Measurements from ENCODE around the gene DCP1A. TPM values are rescaled to one million over a fixed set of nuclear protein-coding genes. Genes with fewer than 3 reads are reported as not detected.

The DCP1A gene
- total and polyA plus RNA-seq, 2 of the 13 experiments (the other 11 are each of a cell fraction or from before 2014, with no cell fraction given) = 14.2 to 41.2 TPM

GRCh38 chr3:53347261-53348064 is at the start of gene DCP1A (continued):
- TF ChIP-seq, protein P1, sequence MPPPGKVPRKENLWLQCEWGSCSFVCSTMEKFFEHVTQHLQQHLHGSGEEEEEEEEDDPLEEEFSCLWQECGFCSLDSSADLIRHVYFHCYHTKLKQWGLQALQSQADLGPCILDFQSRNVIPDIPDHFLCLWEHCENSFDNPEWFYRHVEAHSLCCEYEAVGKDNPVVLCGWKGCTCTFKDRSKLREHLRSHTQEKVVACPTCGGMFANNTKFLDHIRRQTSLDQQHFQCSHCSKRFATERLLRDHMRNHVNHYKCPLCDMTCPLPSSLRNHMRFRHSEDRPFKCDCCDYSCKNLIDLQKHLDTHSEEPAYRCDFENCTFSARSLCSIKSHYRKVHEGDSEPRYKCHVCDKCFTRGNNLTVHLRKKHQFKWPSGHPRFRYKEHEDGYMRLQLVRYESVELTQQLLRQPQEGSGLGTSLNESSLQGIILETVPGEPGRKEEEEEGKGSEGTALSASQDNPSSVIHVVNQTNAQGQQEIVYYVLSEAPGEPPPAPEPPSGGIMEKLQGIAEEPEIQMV (CRISPR knock-in tag; IDR thresholded peaks at IDR 0.05; ENCODE audit: low read depth) = peak; percentile 94
- no peak for TF ChIP-seq ZNF326 (CRISPR knock-in tag; IDR thresholded peaks at IDR 0.05; ENCODE audit: borderline replicate concordance)
- TF ChIP-seq CENPX (CRISPR knock-in tag; IDR thresholded peaks at IDR 0.05) = no peak
- TF ChIP-seq SIN3B (IDR thresholded peaks at IDR 0.05; ENCODE audit: low read length) = peak; percentile 93
- peak; percentile 67 for TF ChIP-seq RFX5 (IDR thresholded peaks at IDR 0.05; ENCODE audit: low read depth, low read length)
- TF ChIP-seq KLF16 (CRISPR knock-in tag; IDR thresholded peaks at IDR 0.05) = peak; percentile 16 to 98; a peak in 2 of 4 replicates
- peak; percentile 97 for TF ChIP-seq MAF1 (CRISPR knock-in tag; IDR thresholded peaks at IDR 0.05; ENCODE audit: borderline replicate concordance)
- no peak for TF ChIP-seq ZEB1 (IDR thresholded peaks at IDR 0.05; ENCODE audit: insufficient replicate concordance, low read depth)
- peak; percentile 80; the same call in 1 of the 2 replicates for TF ChIP-seq ZNF121 (CRISPR knock-in tag; IDR thresholded peaks at IDR 0.05)
- TF ChIP-seq TFAP4 (IDR thresholded peaks at IDR 0.05; ENCODE audit: borderline replicate concordance, low read depth) = peak; percentile 39; the same call in 1 of the 2 replicates
- peak; percentile 92; the same call in 1 of the 2 replicates for TF ChIP-seq MEF2D (CRISPR knock-in tag; IDR thresholded peaks at IDR 0.05)
- peak; percentile 97 for TF ChIP-seq CCDC6 (CRISPR knock-in tag; IDR thresholded peaks at IDR 0.05)
- TF ChIP-seq ZNF451 (CRISPR knock-in tag; IDR thresholded peaks at IDR 0.05) = peak; percentile 99
- peak; percentile 98 for TF ChIP-seq ZNF790 (CRISPR knock-in tag; IDR thresholded peaks at IDR 0.05; ENCODE audit: borderline replicate concordance)
- peak; percentile 99 for TF ChIP-seq HOXA3 (CRISPR knock-in tag; IDR thresholded peaks at IDR 0.05)
- TF ChIP-seq THAP11 (CRISPR knock-in tag; IDR thresholded peaks at IDR 0.05) = peak; percentile 97
- TF ChIP-seq, protein P2, sequence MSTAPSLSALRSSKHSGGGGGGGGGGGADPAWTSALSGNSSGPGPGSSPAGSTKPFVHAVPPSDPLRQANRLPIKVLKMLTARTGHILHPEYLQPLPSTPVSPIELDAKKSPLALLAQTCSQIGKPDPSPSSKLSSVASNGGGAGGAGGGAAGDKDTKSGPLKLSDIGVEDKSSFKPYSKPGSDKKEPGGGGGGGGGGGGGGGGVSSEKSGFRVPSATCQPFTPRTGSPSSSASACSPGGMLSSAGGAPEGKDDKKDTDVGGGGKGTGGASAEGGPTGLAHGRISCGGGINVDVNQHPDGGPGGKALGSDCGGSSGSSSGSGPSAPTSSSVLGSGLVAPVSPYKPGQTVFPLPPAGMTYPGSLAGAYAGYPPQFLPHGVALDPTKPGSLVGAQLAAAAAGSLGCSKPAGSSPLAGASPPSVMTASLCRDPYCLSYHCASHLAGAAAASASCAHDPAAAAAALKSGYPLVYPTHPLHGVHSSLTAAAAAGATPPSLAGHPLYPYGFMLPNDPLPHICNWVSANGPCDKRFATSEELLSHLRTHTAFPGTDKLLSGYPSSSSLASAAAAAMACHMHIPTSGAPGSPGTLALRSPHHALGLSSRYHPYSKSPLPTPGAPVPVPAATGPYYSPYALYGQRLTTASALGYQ (CRISPR knock-in tag; IDR thresholded peaks at IDR 0.05) = peak; percentile 87
- peak; percentile 89 for TF ChIP-seq ZNF616 (CRISPR knock-in tag; IDR thresholded peaks at IDR 0.05; ENCODE audit: low read depth)
- no peak for TF ChIP-seq ZFP36L2 (CRISPR knock-in tag; IDR thresholded peaks at IDR 0.05)
- no peak for TF ChIP-seq TCF7 (IDR thresholded peaks at IDR 0.05; ENCODE audit: low read depth)
- TF ChIP-seq ZKSCAN8 (CRISPR knock-in tag; IDR thresholded peaks at IDR 0.05; ENCODE audit: borderline replicate concordance) = peak; percentile 96; the same call in 1 of the 2 replicates
- TF ChIP-seq, protein P3, sequence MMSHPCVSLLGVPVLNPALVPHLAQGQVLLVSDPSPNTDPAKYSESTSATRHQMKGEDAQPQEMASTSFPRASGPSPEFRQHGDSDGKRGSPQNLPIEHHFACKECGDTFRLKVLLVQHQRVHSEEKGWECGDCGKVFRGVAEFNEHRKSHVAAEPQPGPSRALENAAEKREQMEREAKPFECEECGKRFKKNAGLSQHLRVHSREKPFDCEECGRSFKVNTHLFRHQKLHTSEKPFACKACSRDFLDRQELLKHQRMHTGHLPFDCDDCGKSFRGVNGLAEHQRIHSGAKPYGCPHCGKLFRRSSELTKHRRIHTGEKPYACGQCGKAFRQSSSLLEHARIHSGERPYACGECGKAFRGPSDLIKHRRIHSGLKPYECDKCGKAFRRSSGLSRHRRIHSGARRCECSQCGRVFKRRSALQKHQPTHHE (CRISPR knock-in tag; IDR thresholded peaks at IDR 0.05; ENCODE audit: borderline replicate concordance) = peak; percentile 95
- TF ChIP-seq TSC22D2 (CRISPR knock-in tag; IDR thresholded peaks at IDR 0.05; ENCODE audit: borderline replicate concordance) = 0 out of 2 replicates have a peak, but pooled peaks have one; percentile 62
- no peak for TF ChIP-seq HNRNPL (IDR thresholded peaks at IDR 0.05; ENCODE audit: low read depth, low read length)
